Body of pancreas (tissue), 4 donors: ENCODE measurements around the gene PRRC2B.

ENCODE experiments used
- CTCF ChIP-seq, 7 experiments: fragments of 450-650 bp in 4 of 7; fragments of 200-600 bp in 3 of 7; sonication (generic) in 3 of 7; IDR thresholded peaks; one replicate each; pipeline ENCODE4 v1.5.1; 2016 to 2019; ENCODE audit warnings: antibody characterized with exemption in 7 of 7
- POLR2A ChIP-seq, 3 donors: fragments of 450-650 bp; IDR thresholded peaks; one replicate each; pipeline ENCODE4 v1.6.1; 2016; ENCODE audit warnings: antibody characterized with exemption in 3 of 3, mild to moderate bottlenecking in 2 of 3

- no peak for TF ChIP-seq POLR2A (IDR thresholded peaks at IDR 0.05)
- TF ChIP-seq CTCF (IDR thresholded peaks at IDR 0.05): no peak
Observed at GRCh38 chr9:131347376-131348020, 46.4 kb upstream of the PRRC2B start.
